Activated CD8-positive, alpha-beta memory T cell treated with anti-CD3 and anti-CD28 coated beads, Interleukin-2, amount 50 U/mL, for 1 hour (primary cell): ENCODE data around the gene PLEKHG4B.
"Not testable (repeated sequence)": the region's sequence is repeated elsewhere in the genome, so short reads cannot be mapped to it uniquely, and the experiment has no call there.

Experiments
- DNase-seq: peaks from one replicate; pipeline ENCODE4 v3.0.0-alpha.2; 2020; ENCODE audit errors: extremely low read depth

Gene PLEKHG4B, protein sequence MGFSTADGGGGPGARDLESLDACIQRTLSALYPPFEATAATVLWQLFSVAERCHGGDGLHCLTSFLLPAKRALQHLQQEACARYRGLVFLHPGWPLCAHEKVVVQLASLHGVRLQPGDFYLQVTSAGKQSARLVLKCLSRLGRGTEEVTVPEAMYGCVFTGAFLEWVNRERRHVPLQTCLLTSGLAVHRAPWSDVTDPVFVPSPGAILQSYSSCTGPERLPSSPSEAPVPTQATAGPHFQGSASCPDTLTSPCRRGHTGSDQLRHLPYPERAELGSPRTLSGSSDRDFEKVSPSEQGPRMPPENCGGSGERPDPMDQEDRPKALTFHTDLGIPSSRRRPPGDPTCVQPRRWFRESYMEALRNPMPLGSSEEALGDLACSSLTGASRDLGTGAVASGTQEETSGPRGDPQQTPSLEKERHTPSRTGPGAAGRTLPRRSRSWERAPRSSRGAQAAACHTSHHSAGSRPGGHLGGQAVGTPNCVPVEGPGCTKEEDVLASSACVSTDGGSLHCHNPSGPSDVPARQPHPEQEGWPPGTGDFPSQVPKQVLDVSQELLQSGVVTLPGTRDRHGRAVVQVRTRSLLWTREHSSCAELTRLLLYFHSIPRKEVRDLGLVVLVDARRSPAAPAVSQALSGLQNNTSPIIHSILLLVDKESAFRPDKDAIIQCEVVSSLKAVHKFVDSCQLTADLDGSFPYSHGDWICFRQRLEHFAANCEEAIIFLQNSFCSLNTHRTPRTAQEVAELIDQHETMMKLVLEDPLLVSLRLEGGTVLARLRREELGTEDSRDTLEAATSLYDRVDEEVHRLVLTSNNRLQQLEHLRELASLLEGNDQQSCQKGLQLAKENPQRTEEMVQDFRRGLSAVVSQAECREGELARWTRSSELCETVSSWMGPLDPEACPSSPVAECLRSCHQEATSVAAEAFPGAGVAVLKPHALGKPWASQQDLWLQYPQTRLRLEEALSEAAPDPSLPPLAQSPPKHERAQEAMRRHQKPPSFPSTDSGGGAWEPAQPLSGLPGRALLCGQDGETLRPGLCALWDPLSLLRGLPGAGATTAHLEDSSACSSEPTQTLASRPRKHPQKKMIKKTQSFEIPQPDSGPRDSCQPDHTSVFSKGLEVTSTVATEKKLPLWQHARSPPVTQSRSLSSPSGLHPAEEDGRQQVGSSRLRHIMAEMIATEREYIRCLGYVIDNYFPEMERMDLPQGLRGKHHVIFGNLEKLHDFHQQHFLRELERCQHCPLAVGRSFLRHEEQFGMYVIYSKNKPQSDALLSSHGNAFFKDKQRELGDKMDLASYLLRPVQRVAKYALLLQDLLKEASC (N-terminal part only)

GRCh38 chr5:91556-92263 is at the start of gene PLEKHG4B:
TSS of gene PLEKHG4B (plus strand) at chr5:92168. CDS start at chr5:92232, 64 bp downstream.
- no peak for DNase-seq

GRCh38 chr5:42250-42649 is 49.7 kb upstream of the PLEKHG4B start:
- DNase-seq = no peak

- no peak for DNase-seq
Observed at GRCh38 chr5:48192-48591, 43.8 kb upstream of the PLEKHG4B start.

- not testable (repeated sequence) for DNase-seq
Observed at GRCh38 chr5:49530-49929, 42.4 kb upstream of the PLEKHG4B start.

DNA sequence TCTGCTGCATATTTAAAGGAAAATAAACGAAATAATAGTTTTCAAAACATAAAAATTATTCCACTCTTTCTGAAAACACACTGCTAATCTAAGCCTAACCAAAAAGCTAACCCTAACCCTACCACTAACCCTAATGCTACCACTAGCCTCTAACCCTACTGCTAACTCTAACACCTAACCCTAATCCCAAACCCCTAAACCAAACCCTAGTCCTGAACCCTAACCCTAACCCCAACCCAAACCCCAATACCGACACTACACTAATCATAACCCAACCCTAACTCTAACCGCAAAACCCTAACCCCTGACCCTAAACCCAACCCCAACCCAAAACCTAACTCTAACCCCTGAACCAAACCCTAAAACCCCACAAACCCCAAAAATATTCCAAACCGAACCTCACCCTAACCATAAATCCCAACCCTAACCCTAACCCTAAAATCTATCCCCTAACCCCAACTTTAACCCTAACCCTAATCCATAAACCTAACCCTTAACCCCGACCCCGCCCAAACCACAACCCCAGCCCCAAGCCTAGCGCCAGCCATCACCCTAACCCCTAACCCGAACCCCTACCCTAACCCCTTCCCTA is 41.9 kb upstream of the PLEKHG4B start:
- DNase-seq = no peak

DNA sequence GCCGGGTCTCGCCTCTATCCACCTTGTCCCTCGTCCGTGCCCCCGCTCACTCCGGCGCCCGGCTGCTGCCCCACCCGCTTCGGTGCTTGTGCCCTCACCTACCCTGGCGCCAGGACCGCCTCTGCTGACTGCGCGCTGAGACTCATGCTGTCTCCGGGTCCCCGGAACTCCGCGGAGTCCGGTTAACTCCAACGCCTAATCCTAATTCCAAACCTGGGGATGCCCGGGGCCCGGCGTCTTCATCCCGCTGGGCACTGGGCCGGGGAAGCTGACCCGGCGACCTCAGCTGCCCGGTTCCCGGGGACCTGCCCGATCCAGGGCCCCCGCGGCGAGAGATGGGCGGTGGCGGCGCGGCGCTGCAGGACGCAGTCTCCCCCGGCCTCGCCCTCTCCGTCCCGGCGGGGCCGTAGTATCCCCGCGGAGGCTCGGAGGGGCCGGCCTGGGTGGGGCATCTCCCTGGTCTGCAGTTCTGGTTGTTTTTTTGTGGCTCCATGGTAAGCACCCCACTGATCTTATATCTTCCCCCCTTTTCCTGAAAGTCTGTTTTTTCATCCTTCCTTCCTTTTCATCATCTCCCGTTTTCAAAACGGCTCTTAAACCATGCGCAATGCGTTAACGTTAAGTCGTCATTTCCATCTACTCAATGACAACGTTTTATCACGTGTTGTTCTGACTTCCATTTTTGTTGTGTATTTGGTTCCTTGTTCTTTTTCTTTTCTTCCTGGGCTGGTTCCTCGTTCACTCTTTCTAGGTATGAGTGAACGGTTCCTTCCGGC is 41.1 kb upstream of the PLEKHG4B start:
- no peak for DNase-seq

GRCh38 chr5:51500-51823 is 40.5 kb upstream of the PLEKHG4B start:
- DNase-seq = no peak

GRCh38 chr5:53381-54174 is 38.4 kb upstream of the PLEKHG4B start:
- no peak for DNase-seq

GRCh38 chr5:54175-54730 is 37.7 kb upstream of the PLEKHG4B start:
- no peak for DNase-seq

DNA sequence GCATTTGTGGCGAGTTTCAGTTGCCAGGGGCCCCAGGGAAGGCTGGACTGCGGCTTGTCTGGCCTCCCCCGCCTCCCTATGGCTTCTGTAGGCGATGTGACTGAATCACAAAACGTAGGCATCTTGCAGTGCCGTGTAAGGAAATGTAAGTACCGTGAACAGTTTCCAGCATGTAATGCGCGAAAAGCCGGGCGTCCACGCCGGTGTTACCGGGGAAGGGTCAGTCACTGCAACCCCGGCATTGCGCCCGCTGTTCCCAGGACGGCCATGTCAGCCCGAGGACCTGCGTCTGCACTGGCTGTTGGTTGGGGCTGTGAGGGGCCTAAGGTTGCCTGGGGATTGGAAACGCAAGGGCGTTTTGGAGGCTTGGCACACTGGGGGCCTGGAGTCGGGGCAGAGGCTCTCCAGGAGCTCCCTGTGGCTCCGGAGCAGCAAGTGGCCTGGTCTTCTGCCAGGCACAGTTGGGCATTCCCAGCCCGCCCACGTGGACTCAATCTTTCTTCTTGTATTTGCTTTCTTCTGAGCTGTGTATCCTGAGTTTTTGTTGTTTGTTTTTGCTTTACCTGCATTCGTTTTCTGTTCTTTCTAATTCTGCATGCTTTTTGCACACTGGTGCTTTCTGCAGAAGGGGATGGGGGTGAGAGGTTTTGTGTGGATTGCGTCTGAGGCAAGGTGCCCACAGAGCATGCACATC is 36.9 kb upstream of the PLEKHG4B start:
- DNase-seq = no peak

GRCh38 chr5:56561-57290 is 35.2 kb upstream of the PLEKHG4B start:
- DNase-seq = no peak

DNA sequence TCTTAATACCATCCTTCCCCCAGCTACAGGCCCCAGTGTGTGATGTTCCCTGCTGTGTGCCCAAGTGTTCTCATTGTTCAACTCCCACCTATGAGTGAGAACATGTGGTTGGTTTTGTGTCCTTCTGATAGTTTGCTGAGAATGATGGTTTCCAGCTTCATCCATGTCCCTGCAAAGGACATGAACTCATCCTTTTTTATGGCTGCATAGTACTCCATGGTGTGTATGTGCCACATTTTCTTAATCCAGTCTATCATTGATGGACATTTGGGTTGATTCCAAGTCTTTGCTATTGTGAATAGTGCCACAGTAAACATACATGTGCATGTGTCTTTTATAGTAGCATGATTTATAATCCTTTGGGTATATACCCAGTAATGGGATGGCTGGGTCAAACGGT is 31.7 kb upstream of the PLEKHG4B start:
- not testable (repeated sequence) for DNase-seq

GRCh38 chr5:70440-70839 is 21.5 kb upstream of the PLEKHG4B start:
- DNase-seq = no peak

GRCh38 chr5:72316-73180 is 19.4 kb upstream of the PLEKHG4B start:
- DNase-seq = not testable (repeated sequence)

- DNase-seq = not testable (repeated sequence)
Observed at GRCh38 chr5:73181-73447, 18.9 kb upstream of the PLEKHG4B start.

- DNase-seq = no peak
Observed at GRCh38 chr5:73768-74502, 18.0 kb upstream of the PLEKHG4B start.
